ENCODE data around the gene RENBP. TPM values are rescaled to one million over a fixed set of nuclear protein-coding genes. Genes with fewer than 3 reads are reported as not detected.

Gene RENBP
- total and polyA plus RNA-seq, 9 of the 15 experiments (the other 6 are each of a cell fraction or from before 2014, with no cell fraction given): 0.07 to 14.8 (median 10.6) TPM; not detected in 1

DNA sequence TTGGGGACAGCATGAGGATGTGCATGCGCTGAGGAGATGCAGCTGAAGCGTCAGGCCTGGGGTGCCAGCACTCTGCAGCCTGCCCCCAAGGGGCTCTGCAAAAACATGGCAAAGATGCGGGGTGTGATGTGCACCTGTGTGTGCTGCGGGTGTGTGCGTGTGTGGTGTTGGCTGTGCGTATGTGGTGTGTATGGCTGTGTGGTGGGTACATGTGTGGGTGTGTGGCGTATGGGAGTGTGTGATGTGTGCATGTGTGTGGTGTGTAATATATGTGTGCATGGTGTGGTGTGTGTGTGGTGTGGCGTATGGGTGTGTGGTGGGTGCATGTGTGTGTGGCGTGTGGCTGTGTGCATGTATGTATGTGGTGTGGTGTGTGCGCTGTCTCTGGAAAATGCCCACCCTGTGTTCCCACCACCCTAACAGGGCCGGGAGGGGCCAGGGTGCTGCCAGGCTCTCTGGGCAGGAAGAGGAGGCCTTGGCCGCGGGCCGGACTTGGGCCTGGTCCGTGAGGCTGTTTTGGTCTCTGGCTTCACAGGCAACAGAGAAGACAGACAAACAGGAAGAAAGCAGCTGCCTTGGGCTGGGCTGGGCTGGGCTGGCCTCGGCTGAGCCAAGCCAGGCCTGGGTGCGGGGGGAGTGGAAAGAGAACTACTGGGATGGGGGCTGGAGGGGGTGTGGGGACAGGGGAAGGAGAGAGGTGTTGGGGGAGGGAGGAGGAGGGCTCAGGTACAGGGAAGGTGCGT is 41.0 kb downstream of the RENBP start:
- Histone ChIP-seq H3K27me3 (ENCODE audit: control insufficient read depth in 2 of 2, insufficient read depth in 2 of 2, low read length in 2 of 2) (no peaks in the 10 kb centered on the region; a peak in 1 of 5 replicates), H3K27ac (ENCODE audit: extremely low read depth, low read depth, low read length) (no peak overlapping the region), H3K4me3 (no peak overlapping the region), H4K20me1 (replicated peaks; ENCODE audit: control insufficient read depth, insufficient read depth, low read length) (no peaks in the 10 kb centered on the region), H3K36me3 (ENCODE audit: control insufficient read depth, insufficient read depth, low read length) (no peaks in the 10 kb centered on the region), H3K79me2 (ENCODE audit: control insufficient read depth, insufficient read depth, low read length) (no peaks in the 10 kb centered on the region), H3K4me1 (replicated peaks in 1 of 2; ENCODE audit: control insufficient read depth in 2 of 2, insufficient read depth in 2 of 2, low read length in 2 of 2) (peaks cover 17 to 67% of the 10 kb centered on the region in 2 experiments), H2AFZ (ENCODE audit: low read depth, low read length) (no peak overlapping the region), H3K4me2 (ENCODE audit: insufficient read depth, low read length) (no peak overlapping the region), H3K9me1 (ENCODE audit: control insufficient read depth, insufficient read depth, low read length) (no peaks in the 10 kb centered on the region), H3K9ac (ENCODE audit: insufficient read depth in 1 of 2, low read depth in 2 of 2, low read length in 2 of 2) (peak overlapping the region in 1 of 2 experiments; percentile 55; a peak in 1 of 4 replicates), H3K9me3 (replicated peaks; ENCODE audit: control insufficient read depth, insufficient read depth, low read depth, low read length) (no peaks in the 10 kb centered on the region)
- no peak for FAIRE-seq
- ChIA-PET CTCF (ENCODE audit: low intra/inter-chr PET ratio) (no interaction called here), POLR2A (no interaction called here)
- WGBS (ENCODE audit: insufficient coverage, low coverage, missing lambda C conversion rate): 62% methylated on average over 10 of the region's 18 CpGs
- intact Hi-C loops (cut with micrococcal nuclease) (no loop called here), in situ Hi-C loops (cut with MboI) (no loop called here)
- TF ChIP-seq CCAR2 (IDR thresholded peaks at IDR 0.05; ENCODE audit: low read depth, low read length) (0 out of 2 replicates have a peak, but pooled peaks have one; percentile 67), NR3C1 (CRISPR knock-in tag; IDR thresholded peaks at IDR 0.05) (0 out of 2 replicates have a peak, but pooled peaks have one; percentile 16), POLR2G (IDR thresholded peaks at IDR 0.05; ENCODE audit: low read depth, low read length) (peak; percentile 64), TCF3 (CRISPR knock-in tag; IDR thresholded peaks at IDR 0.05) (no peak), ZC3H4 (CRISPR knock-in tag; IDR thresholded peaks at IDR 0.05; ENCODE audit: borderline replicate concordance) (0 out of 2 replicates have a peak, but pooled peaks have one; percentile 35), ZNF121 (CRISPR knock-in tag; conservative IDR thresholded peaks at IDR 0.05) (no peak)
- peak; percentile 16 for ATAC-seq
- DNase-seq (ENCODE audit: extremely low read depth in 1 of 4, low spot score in 3 of 4): no peak
- no TSS peak for BruUV-seq (replicated peaks)
